Panc1 (cell line): ENCODE data around the gene USH2A. TPM values are rescaled to one million over a fixed set of nuclear protein-coding genes. Genes with fewer than 3 reads are reported as not detected.

Experiments
- ATAC-seq: fragments of 200-7000 bp; cut with Tn5 transposase; 2 replicates; pipeline ENCODE4 v1.9.1; 2020; ENCODE audit warnings: mild to moderate bottlenecking, moderate library complexity
- BruUV-seq: library from RNA; stranded (reverse); fragments of 400-500 nt; replicated peaks from 2 replicates; lab custom pipeline; 2021; lab: Mats Ljungman, UMichigan
- CTCF ChIA-PET: fragments of 300-600 bp; sonication (Branson Sonifier 250); formaldehyde crosslinking; loops from one replicate; lab custom pipeline; 2022; ENCODE audit warnings: antibody characterized with exemption; lab: Charles Lee
- POLR2A ChIA-PET: fragments of 300-600 bp; sonication (Branson Sonifier 250); formaldehyde crosslinking; loops from one replicate; lab custom pipeline; 2022; ENCODE audit warnings: antibody characterized with exemption; lab: Charles Lee
- DNase-seq: peaks from one replicate; pipeline ENCODE4 v3.0.0-alpha.2; 2010; ENCODE audit warnings: low read depth, low spot score
- H3K27ac ChIP-seq: 2 replicates; pipeline ENCODE4 v1.5.1; 2011; ENCODE audit warnings: mild to moderate bottlenecking, low read length, inconsistent platforms
- H3K27me3 ChIP-seq: fragments of 200-500 bp; sonication (Bioruptor generic); 2 replicates; pipeline ENCODE4 v1.6.0; 2014; ENCODE audit warnings: low read length, inconsistent platforms; ENCODE audit not compliant: control insufficient read depth, insufficient read depth
- H3K36me3 ChIP-seq: fragments of 200-500 bp; sonication (Bioruptor generic); 2 replicates; pipeline ENCODE4 v1.5.1; 2014; ENCODE audit warnings: inconsistent platforms, mild to moderate bottlenecking, low read length, moderate library complexity; ENCODE audit not compliant: control insufficient read depth, insufficient read depth
- H3K4me1 ChIP-seq: 2 replicates; pipeline ENCODE4 v1.5.1; 2011; ENCODE audit warnings: inconsistent platforms, mild to moderate bottlenecking, low read length, moderate library complexity; ENCODE audit not compliant: control insufficient read depth, insufficient read depth
- H3K4me3 ChIP-seq, 2 experiments: 2 replicates each; pipeline ENCODE4 v1.5.1; 2011 to 2012; ENCODE audit warnings: low read depth in 2 of 2, low read length in 2 of 2, mild to moderate bottlenecking in 2 of 2, inconsistent platforms in 1 of 2, moderate library complexity in 1 of 2
- H3K9me3 ChIP-seq: fragments of 200-500 bp; sonication (Bioruptor generic); 2 replicates; pipeline ENCODE4 v1.5.1; 2014; ENCODE audit warnings: low read depth, mild to moderate bottlenecking, inconsistent platforms, low read length, moderate library complexity; ENCODE audit not compliant: control insufficient read depth, insufficient read depth
- POLR2AphosphoS5 ChIP-seq: IDR thresholded peaks from 2 replicates; pipeline ENCODE4 v1.6.1; 2012; ENCODE audit warnings: mild to moderate bottlenecking, low read depth, low read length, moderate library complexity
- REST ChIP-seq, 2 experiments: IDR thresholded peaks; 2 replicates each; pipeline ENCODE4 v1.6.1; 2011 to 2012; ENCODE audit warnings: low read depth in 2 of 2, control low read depth in 1 of 2, low read length in 1 of 2, mild to moderate bottlenecking in 1 of 2, moderate library complexity in 1 of 2; ENCODE audit not compliant: insufficient read depth in 1 of 2
- SIN3A ChIP-seq: IDR thresholded peaks from 2 replicates; pipeline ENCODE4 v1.6.1; 2012; ENCODE audit warnings: low read depth, mild to moderate bottlenecking, low read length, moderate library complexity, borderline replicate concordance; ENCODE audit not compliant: insufficient read depth
- TCF7L2 ChIP-seq: IDR thresholded peaks from 2 replicates; pipeline ENCODE4 v1.6.1; 2011; ENCODE audit warnings: mild to moderate bottlenecking, low read depth, low read length, inconsistent platforms
- in situ Hi-C: cut with HindIII; loops from 2 replicates; pipeline ENCODE4 v1.10.0; 2016; ENCODE audit warnings: low sequenced_read_pairs, low pct_unique_long_range_greater_than_20kb
- intact Hi-C: fragments of 100-400 bp; cut with micrococcal nuclease; formaldehyde crosslinking; loops from one replicate; pipeline ENCODE4 v1.10.0; 2022; ENCODE audit not compliant: unreplicated experiment
- total RNA-seq: library from RNA; stranded (reverse); gene quantifications from one replicate; pipeline ENCODE4 v1.2.1, GENCODE V29; 2021; ENCODE audit not compliant: unreplicated experiment
- TF ChIP-seq, protein P1 (sequence below): fragments of 450-650 bp; IDR thresholded peaks from 2 replicates; pipeline ENCODE4 v1.5.1; 2017; ENCODE audit warnings: mild to moderate bottlenecking

USH2A gene
- total RNA-seq, 1 experiment from 2014 or later, result not detected

DNA sequence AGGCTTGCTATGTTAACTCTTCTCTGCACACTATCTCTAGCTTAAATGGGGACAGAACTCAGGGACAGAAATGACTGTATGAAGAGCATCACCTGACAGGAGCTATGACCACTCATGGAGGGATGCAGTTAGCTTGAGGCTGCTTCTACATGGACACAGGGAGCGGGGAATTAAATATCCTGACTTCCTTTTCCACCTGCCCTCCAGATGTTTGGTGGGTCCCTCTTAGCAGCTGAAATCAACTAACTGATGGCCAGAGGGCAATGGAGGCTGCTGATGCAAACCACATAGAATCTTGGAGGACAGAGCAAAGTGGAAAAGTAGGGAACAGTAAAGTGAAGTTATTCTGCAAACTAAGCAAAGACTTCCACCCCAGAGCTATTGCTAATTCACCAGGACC is 214.1 kb downstream of the USH2A start:
- no peaks in the 10 kb centered on the region for H3K4me1 ChIP-seq
- H3K4me3 ChIP-seq, result no peak overlapping the region

DNA sequence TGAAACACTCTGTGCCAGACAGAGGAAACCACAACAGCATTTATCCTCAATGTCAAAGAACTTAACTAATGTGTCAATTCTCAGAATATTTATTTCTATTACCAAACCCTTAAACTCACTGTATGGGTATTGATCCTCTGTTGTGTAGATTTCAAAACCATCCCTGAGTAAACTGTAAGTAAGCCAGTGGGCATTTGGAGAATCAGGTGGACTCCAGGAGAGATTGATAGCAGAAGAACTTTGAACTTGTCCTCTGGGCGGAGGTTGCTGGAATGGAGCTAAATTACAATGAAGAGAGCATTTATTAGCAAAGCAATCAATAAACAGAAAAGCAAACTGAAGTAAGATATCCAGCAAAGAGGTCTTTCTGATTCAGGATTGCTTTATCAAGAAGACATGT is 216.1 kb downstream of the USH2A start:
- no peak for TF ChIP-seq TCF7L2
- TF ChIP-seq REST (IDR thresholded peaks at IDR 0.05; ENCODE audit: insufficient read depth in 1 of 2, low read depth in 2 of 2, low read length in 1 of 2), result no peak
- TF ChIP-seq SIN3A, result no peak
- TF ChIP-seq, protein P1, sequence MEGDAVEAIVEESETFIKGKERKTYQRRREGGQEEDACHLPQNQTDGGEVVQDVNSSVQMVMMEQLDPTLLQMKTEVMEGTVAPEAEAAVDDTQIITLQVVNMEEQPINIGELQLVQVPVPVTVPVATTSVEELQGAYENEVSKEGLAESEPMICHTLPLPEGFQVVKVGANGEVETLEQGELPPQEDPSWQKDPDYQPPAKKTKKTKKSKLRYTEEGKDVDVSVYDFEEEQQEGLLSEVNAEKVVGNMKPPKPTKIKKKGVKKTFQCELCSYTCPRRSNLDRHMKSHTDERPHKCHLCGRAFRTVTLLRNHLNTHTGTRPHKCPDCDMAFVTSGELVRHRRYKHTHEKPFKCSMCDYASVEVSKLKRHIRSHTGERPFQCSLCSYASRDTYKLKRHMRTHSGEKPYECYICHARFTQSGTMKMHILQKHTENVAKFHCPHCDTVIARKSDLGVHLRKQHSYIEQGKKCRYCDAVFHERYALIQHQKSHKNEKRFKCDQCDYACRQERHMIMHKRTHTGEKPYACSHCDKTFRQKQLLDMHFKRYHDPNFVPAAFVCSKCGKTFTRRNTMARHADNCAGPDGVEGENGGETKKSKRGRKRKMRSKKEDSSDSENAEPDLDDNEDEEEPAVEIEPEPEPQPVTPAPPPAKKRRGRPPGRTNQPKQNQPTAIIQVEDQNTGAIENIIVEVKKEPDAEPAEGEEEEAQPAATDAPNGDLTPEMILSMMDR, result no peak
- no peak for TF ChIP-seq POLR2AphosphoS5
- Histone ChIP-seq H3K4me3 (no peak overlapping the region), H3K9me3 (no peaks in the 10 kb centered on the region), H3K27me3 (no peaks in the 10 kb centered on the region), H3K4me1 (no peaks in the 10 kb centered on the region), H3K27ac (no peak overlapping the region), H3K36me3 (no peaks in the 10 kb centered on the region)
- POLR2A ChIA-PET, result no interaction called here
- in situ Hi-C loops (no loop called here), intact Hi-C loops (no loop called here)
- CTCF ChIA-PET, result interaction anchor here (0.5 kb wide), 1 partner anchor 17 kb away, joined by 3 read pairs; no protein-coding TSS in a partner anchor
- DNase-seq (no peak), ATAC-seq (no peak)
- BruUV-seq, result no TSS peak

More for the DNA sequence above, 214.1 kb downstream of the USH2A start:
- intact Hi-C loops (no loop called here), in situ Hi-C loops (no loop called here)
- H3K27me3 ChIP-seq, result no peaks in the 10 kb centered on the region
- no peak for ATAC-seq
- H3K36me3 ChIP-seq, result no peaks in the 10 kb centered on the region
- H3K9me3 ChIP-seq, result no peaks in the 10 kb centered on the region
- ChIA-PET POLR2A (no interaction called here), CTCF (no interaction called here)
- no peak overlapping the region for H3K27ac ChIP-seq
- BruUV-seq, result no TSS peak
- no peak for TF ChIP-seq SIN3A
- TF ChIP-seq TCF7L2, result no peak
- no peak for TF ChIP-seq REST (IDR thresholded peaks at IDR 0.05; ENCODE audit: insufficient read depth in 1 of 2, low read depth in 2 of 2, low read length in 1 of 2)
- TF ChIP-seq POLR2AphosphoS5, result no peak
- TF ChIP-seq, protein P1, result no peak
- DNase-seq, result no peak
